Activated CD4-positive, alpha-beta T cell treated with anti-CD3 and anti-CD28 coated beads, Interleukin-2, amount 50 U/mL, for 24 hours (primary cell): ENCODE measurements around the gene HSPA12A.

ENCODE experiments used
- DNase-seq, 2 donors: peaks; one replicate each; pipeline ENCODE4 v3.0.0-alpha.2; 2020; ENCODE audit warnings: low read depth in 1 of 2, low spot score in 1 of 2

The HSPA12A gene

DNA sequence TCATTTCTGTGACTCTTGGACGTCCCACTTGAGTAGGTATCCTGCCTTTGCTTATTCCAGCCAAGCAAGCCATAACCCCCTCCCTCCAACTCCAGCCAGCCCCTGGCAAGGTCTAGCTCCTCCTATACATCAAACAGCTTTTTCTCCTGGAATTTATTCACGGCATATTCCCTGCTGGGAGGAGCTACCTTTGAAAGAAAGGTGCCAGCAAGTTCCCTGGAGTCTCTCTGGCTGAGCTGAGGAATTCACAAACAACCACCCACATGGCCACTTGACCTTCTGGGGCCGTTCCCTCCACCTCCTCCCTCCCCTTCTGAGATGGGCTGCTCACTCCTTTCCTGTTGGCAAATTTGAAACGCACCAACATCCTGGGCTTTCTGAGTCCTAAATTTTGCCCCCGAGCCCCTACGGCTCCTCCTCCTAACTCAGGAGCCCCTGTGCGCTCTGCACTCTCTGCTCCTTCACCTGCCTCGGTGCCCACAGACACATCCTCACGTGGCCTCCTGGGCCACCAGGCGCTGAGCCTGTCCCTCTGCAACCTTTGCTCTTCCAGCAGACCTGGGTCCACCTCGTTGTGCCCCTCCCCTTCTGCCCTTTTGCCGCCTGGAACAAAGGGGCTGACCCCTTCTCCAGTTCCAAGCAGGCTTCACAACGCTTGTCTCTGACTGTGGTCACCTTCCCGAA, 48.0 kb downstream of the HSPA12A start:
- no peak for DNase-seq

DNA sequence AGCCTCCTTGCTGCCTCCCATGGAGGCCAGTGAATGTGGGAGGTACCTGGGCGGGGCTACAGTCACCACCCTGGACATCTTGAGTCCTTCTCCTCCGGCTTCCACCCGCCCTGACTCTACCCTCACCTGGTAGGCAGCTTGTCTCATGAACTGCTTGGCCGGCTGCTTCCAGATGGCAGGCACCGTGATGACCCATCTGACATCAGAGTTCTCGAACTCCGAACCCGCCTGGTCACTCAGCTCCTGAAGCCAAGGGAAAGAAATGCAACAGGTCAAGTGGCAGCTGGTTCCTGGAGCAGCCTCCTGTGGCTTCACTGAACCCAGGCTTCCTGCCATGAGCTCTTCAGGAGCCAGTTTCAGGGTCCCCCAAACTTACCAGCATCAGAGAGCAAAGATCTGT, 50.1 kb downstream of the HSPA12A start:
- no peak for DNase-seq

DNA sequence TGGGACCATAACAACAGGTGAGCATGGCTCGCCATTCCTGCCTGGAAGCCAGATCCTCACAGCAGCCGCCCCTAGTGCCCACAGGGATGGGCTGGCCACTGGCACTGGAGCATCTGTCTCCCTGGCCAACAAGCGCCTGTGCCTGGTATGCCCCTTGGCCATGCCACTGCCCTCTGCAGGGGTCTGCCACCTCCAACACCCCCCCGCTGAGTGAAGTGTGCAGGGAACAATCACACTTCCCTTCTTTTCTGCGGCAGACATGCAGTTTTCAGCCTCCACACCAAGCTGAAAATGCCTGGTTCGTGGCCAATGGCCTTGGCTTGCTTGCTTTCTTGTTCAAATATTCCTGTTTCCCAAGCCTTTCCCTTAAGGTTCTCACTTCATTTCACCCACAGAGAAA, 50.7 kb downstream of the HSPA12A start:
- no peak for DNase-seq

DNA sequence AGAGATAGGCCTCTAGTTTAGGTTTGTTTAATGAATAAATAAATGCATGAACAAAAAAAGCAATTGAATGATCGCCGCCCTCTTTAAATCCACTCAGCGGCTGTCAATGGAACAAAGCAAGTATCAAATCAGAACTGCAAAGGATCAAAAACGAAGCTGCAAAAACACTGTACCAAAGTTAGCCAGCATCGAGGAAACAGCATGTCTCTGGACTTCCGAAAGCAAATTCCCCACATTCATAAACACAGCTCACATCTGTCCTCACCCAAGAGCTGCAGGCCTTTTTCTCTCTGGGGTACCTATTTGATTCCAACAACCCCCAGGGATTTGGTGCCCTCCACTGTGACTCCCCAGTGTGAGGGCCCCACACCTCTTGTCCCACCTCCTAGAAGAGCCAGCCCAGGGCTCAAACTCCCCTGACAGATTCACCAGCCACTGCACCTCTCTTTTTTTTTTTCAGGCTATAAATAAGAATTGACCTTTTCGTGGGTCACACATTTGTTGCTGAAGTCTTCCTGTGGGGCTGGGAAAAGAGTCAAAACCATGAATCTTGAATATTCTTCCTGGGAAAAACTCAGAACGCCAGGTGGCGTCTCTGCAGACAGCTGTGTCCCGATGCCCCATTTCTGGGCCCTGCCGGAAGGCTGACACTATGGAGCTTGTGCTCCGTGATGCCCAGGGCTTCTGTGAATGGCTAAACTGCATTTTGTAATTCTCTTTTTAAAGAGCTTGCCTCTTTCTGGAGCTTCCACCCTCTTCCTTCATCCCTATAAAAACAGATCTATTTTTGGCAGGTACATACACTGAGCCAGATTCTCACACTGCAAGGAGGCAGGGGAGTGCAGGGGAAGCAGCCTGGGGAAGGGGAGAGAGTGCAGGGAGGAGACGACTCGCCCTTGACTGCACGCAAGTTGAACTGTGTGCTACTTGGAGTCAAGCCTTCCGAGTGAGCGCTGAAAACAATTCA, 51.7 kb downstream of the HSPA12A start:
- DNase-seq = no peak

DNA sequence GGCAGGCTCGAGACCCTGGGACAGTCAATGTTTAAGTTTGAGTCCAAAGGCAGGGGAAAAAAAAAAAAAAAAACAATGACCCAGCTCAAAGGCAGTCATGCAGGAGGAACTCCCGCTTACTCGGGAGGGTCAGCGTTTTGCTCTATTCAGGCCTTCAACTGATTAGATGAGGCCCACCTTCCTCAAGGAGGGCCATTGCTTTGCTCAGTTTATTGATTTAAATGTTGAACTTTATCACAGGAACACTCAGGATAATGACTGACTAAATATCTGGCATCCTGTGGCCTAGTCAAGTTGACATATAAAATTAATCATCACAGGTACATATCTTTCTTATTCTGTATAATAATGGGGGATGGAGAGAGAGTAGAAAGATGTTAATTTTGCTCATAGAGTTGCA, 52.6 kb downstream of the HSPA12A start:
- DNase-seq = no peak

DNA sequence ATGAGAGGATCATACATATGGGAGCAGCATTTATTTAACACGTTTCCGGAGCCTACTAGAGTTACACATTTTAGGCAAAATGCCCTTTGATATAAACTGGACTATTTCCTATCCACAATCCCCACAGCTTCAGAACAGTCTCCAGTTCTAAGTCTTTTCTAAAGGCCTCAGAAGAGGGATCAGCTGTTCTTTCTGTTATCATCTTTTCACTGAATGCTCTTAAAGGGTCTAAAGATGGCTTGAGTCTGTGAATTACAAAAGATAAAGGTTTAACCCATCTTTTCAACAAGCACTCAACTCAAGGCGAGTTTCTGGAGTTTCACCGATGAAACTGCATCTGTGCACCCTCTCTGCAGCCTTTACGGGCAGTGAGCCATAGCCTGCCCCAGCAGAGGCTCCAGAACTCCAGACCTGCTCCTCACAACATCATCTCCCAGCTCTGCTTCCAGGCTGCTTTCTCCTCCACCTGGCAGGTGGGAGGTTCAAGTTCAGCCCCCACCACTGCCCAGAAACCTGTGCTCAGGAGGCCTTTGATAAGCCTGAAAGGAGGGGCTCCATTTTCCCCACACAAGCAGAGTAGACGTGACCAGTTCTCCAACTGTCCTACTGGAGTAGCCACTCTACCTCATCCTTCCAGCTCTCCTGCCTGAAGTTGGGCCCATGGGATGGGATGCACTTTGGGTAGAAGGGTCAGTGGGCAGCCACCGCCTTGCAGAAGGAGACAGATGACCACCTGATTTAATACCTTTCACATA, 53.4 kb downstream of the HSPA12A start:
- DNase-seq = no peak

DNA sequence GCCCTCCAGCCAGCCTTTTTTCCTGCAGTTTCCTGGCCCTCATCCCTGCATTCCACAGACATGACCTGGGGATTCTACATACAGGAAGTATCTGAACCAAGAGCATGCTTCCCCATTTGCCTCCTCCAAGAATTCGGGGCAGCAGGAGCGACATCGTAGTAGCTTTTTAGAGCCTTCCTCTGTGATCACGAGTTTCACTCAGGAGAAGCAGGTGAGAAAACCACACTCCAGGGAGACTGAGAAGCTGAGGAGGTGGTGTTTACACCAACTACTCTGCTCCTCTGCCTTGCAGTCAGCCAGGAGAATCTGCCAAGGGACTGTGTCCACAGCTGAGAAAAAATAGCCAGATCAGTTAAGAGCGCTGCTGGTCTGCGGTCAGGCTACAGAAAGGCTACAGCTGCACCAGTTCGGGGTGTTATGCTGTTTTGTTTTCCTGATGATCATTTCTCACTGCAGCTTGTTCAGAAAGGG, 54.1 kb downstream of the HSPA12A start:
- no peak for DNase-seq

DNA sequence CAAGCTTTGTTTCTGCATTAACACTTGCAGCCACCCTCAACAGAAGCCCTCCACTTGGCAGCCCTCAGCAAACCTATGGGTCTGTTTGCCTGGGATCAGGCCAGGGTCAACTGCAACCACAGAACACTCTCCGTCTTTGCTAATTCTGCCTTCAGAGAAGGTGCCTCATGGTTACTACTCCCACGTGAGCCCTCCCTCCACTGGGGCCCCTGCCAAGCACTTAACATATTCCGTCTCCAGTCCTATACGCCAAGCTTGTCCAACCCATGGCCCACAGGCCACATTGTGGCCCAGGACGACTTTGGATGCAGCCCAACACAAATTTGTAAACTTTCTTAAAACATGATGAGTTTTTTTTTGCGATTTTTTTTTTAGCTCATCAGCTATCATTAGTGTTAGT, 54.7 kb downstream of the HSPA12A start:
- DNase-seq = no peak

DNA sequence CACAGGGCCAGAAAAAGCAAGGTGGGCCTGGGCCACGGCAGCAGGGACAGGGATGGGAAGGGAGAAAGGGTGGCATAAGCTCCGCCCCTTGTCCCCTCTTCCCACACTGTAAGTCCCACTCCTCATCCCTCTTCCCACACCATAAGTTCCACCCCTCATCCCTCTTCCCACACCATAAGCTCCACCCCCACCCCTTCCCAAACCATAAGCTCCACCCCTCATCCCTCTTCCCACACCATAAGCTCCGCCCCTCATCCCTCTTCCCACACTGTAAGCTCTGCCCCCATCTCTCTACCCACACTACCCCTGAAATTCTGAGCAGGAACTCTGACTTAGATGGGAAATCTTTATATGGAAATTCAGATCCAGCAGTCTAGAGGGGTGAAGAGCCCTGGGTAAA, 55.7 kb downstream of the HSPA12A start:
- DNase-seq = no peak

DNA sequence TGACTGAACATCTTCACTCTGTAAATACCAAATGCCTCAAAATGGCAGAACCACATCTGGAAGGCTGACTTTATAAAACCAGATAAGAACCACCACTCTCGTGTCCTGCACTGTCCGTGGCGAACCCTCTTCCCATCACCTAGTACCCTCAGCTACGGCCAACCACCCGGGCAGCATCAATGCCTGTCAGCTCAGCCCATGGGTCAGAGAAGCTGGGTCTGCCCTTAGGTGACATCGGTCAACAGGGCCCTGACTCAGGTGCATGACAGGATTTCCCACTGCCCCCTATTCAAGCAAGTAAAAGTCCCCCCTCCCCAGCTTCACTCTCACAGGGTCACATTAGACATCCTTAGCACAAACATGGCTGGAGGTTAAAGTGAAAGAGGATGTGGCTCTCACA, 56.6 kb downstream of the HSPA12A start:
- no peak for DNase-seq

DNA sequence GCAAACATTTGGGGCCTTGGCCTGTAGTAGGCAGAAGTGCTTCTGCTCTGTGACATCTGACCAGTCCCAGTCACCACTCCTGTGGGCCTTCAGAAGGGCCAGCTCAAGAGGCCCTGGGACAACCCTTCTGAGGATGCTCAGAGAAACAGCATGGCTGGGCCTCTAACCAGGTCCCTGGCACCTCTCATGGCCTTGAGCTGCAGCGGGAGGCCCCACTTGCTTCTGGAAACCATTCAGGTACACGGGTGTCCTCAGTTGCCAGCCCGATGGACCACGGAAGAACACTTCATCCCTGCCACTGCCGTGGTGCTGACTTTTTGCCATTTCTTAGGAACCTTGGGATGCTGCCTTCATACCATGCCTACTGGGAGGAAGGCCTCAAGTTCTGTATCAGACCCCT, 57.6 kb downstream of the HSPA12A start:
- DNase-seq = no peak

DNA sequence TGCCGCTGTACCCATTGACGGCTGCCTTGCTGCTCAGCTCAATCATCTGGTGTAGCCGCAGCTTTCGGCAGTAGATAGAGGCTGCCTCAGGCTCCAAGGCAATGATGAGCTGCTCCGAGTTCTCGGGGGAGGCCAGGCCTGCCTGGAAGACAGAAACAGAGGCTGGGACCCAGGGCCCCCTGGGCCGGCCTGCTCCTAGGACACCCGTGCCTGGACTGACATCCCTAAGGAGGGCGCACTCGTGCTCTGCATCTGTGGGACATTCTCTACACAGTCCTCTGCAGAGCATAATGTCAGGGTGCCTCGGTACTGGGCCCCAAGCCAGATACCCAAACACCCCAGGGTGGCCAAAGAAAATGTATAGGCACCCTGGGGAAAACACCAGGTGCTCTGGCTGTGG, 58.5 kb downstream of the HSPA12A start:
- no peak for DNase-seq

DNA sequence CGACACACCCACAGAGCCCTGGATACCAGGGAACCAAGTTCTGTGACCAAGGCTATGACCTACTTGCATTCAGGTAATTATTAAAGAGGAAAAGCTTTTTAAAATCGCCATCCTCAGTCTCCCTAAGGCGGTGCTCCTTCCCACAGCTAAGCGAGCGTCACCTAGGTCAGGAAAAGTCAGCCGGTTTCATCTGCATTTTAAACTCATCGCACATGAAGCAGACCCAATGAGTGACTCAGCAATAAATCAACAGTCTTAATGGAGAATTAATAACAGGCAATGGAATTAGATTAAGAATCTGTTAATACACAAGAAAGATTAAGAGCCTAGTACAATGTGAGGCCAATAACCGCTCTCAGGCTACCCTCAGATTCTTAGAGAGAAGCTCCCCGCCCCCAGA, 59.2 kb downstream of the HSPA12A start:
- no peak for DNase-seq

DNA sequence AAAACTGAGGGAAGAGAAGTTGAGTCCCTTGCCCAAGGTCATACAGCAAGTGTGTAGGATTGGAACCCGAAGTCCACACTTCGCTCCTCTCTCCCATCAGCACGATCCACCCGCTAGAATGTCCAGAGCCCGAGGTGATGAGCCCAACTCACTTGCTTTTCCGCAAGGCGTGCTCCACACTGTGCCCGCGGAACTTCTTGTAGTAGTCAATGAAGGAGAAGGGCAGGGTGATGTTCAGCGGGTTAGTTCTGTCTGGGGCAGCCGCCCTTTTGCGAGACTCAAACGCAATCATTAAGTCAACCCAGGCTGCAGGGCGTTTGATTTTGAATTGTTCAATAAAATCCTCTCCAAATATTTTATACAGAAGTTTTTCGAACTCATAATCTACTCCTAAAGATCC, 63.0 kb downstream of the HSPA12A start:
- no peak for DNase-seq

DNA sequence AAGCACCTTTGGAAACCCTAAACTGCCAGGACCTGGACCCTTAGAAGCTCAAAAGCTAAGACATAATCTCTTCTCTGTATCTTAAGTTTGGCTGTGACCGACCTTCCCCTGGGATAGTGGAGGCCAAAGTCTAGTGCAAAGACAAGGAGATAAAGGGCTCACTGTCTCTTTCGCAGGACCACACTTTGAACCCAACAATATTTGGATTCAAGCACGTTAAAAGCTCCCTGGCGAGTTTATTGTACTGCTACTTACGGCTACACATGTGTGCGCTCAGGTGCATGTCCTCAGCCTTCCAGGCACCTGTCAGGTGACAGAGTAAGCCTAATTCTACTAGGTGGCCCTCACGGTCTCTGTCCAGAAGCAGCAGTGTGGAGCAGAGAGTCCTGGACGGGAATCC, 65.7 kb downstream of the HSPA12A start:
- DNase-seq = no peak

DNA sequence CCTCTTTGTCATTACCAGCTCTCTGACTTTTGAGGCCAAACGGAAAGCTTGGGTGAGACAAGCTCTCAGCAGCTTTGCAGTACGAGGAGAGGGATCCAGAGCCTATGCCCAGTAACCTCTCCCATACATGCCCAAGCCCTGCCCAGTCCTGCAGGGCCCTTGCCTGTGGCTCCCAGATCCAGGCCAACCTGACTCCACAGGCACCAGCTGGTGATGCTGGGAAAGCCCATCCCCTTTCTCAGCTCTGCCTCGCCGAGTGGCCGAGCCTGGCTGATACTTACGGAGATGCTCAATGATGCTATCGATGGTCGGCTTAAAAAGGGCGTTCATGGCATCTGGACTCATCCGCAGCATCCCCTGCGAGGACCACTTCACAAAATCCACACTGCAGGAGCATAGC, 66.2 kb downstream of the HSPA12A start:
- DNase-seq = no peak

DNA sequence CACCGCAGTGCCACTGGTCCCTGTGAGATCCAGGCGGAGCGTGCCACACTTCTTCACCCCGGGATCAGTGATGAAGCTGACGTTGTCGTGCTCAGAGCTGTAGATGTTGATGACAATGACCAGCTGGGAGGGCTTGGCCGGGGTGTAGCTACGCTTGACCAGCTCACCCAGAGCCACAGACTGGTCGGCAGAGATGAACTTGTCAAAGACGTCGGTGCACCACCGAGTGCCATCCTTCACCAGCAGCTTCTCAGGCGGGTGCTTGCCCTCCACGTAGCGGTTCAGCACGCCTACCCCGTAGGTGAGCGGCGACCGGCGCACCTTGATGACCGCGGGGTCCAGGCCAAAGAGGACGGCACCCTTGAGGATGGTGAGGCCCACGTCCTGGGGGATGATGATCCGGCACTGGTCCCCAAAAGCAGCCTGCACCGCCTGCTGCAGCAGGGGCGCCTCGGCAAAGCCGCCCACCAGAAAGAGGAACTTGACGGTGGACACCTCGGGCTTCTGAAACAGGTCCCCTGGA, 67.4 kb downstream of the HSPA12A start:
- DNase-seq = no peak

DNA sequence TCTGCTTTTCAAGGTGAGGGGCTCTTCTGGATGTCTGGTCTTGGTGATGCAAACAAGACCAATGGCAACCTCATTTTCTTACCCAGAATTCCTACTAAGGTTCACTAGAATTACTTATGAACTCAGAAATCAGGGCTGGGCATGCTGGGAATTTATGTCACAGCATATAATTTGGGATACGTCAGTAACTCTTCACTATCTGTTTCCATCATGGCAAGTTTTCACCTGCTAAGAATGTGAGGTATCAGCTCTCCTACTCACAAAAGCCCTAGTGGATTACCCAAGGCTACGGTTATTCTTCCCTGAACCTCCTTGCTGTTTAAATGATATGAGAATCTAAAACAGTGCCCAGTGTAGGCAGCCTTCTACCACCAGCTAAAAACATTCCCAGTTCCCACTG, 68.5 kb downstream of the HSPA12A start:
- no peak for DNase-seq

DNA sequence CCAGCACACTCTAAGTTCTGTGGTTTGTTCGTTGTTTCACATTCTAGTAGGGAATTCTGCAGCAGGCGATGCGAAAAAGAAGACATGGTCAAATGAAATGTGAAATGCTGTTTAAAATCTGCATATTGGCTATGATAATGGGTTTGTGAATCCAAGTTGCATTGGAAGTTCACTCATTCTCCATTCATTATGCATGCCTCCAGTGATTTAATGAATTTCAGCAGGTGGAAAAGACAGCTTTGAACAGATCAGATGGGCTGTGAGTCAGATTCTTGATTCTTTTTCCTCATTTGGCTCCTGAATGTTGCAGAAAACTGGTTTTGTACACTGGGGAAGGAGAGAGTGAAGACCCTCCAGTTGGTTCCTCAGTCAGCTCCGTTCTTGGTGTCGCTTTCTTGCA, 69.5 kb downstream of the HSPA12A start:
- no peak for DNase-seq

DNA sequence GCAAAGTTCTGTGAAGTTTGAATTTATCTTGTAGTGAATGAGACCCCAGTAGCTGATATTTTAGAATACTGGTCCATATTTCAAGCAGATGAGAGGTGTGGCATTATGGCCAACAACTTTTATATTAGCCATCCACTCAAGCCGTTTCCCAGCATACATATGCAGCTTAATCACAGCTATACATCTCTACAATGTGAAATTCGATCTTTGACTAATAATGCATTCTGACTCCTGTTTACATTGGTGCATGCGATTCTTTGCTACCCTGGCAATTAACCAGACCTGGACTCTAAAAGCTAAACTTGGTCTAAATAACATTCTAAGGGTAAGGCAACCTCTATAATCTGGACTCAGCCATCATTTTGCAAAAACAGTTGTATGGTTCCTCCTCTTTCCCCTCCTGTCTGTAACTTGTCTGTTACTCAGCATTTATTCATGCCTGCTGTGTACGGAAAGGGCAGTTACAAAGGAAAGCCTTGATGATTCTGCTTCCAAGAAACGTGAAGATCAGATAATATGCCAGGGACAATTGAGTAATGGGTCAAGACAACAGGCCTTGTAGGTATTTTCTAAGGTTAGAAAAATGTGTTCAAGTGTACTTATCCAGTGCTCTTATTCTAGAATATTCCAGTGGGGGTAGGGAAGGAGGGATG, 71.0 kb downstream of the HSPA12A start:
- no peak for DNase-seq

DNA sequence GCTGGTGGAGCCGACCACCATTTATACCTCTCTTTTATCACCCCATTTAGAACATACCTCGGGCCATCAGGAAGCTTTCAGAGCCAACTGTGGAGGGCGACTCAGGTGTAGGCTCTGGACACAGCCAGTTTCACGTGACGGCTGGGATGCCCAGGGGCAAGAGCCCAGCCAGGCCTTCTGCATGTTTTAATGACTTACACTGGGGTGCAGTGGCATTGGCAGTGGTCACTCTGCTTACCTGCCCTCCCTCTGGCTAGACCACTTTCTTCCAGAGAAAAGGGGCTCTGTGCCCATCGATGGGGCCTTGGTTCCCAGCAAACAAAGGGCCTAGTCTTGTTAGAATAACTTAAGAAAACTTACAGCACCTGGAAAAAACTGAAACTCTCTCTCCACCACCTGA, 71.7 kb downstream of the HSPA12A start:
- no peak for DNase-seq
